Lower leg skin (tissue), 4 donors: Measurements from ENCODE around the gene NMT1. TPM values are rescaled to one million over a fixed set of nuclear protein-coding genes. Genes with fewer than 3 reads are reported as not detected.

Source experiments
- DNase-seq, 2 donors: peaks; one replicate each; pipeline ENCODE4 v3.0.0-alpha.2; 2019; ENCODE audit warnings: low spot score in 2 of 2
- H3K4me3 ChIP-seq: fragments of 200-600 bp; sonication (generic); 2 replicates; pipeline ENCODE4 v1.5.1; 2017; ENCODE audit warnings: mild to moderate bottlenecking, low read depth; ENCODE audit not compliant: poor library complexity, severe bottlenecking
- CTCF ChIP-seq, 3 donors: fragments of 450-650 bp; IDR thresholded peaks; one replicate each; pipeline ENCODE4 v1.5.1; 2016; ENCODE audit warnings: antibody characterized with exemption in 3 of 3, mild to moderate bottlenecking in 3 of 3, moderate library complexity in 2 of 3
- POLR2A ChIP-seq, 2 donors: fragments of 450-650 bp; IDR thresholded peaks; one replicate each; pipeline ENCODE4 v1.6.1; 2016 to 2017; ENCODE audit warnings: antibody characterized with exemption in 2 of 2, mild to moderate bottlenecking in 1 of 2, moderate library complexity in 1 of 2
- WGBS, 2 donors: methylation state at CpG; one replicate each; pipeline ENCODE4 v1.1.5; 2018; 5-methylcytosine and 5-hydroxymethylcytosine counted together
- intact Hi-C: fragments of 100-400 bp; cut with DNase I; formaldehyde crosslinking; loops from one replicate; pipeline ENCODE4 v1.15.0; 2023; ENCODE audit warnings: low total_unique reads
- total RNA-seq, 4 donors: library from RNA; depleted of rRNA; stranded (reverse); fragments of >200 nt; gene quantifications; one replicate each; pipeline ENCODE4 v1.1.0, GENCODE V29; 2016

The NMT1 gene
- total RNA-seq, 4 donors from 2014 or later = 37.3 to 101 (median 60.3) TPM

DNA sequence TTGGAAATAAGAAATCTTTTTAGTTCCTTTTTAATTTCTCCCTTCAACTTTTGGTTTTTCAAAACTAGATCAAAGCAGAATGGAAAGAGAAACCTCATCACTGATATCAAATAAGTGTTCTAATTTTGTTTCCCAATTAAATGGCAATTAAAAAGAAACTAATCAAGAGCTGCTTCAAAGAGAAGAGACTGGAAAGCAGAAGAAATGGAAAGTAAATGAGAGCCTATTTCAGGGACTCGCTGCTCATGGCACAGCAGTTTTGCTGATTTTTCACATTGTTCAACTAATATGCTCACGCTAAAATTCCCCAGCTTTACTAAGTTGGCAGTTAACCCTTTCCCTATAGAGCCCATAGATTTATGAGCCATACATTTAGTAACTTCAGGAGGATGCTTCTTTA, 6.5 kb downstream of the NMT1 start:
- no peak for DNase-seq
- no peak overlapping the region for H3K4me3 ChIP-seq
- TF ChIP-seq CTCF (IDR thresholded peaks at IDR 0.05) (no peak), POLR2A (IDR thresholded peaks at IDR 0.05) (no peak)
- WGBS, 2 donors = 61 to 85% methylated on average over 2 of the region's 2 CpGs
- intact Hi-C loops = no loop called here

DNA sequence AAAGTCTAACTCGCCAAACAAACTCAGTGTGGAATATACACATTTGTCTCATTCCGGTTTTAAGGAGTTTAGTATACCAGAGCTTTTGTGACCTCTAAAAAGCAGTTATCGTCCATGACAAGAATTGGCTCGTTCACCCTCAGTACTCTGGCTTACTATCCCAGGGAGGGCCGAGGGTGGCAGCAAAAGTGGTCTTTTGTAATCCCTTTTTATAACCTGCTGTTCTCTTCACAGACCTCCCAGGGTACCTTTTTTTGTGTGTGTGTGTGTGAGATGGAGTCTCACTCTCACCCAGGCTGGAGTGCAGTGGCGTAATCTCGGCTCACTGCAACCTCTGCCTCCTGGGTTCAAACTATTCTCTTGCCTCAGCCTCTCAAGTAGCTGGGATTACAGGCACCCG, 8.9 kb downstream of the NMT1 start:
- no peak for DNase-seq
- TF ChIP-seq POLR2A (IDR thresholded peaks at IDR 0.05) = no peak
- TF ChIP-seq CTCF (IDR thresholded peaks at IDR 0.05) = no peak
- intact Hi-C loops = no loop called here
- WGBS, 2 donors = 93 to 95% methylated on average over 8 of the region's 8 CpGs
- no peak overlapping the region for H3K4me3 ChIP-seq

- 87 to 88% methylated on average over 2 of the region's 2 CpGs for WGBS, 2 donors
- DNase-seq = no peak
- no peak for TF ChIP-seq POLR2A (IDR thresholded peaks at IDR 0.05)
- no peak for TF ChIP-seq CTCF (IDR thresholded peaks at IDR 0.05)
- intact Hi-C loops = no loop called here
- H3K4me3 ChIP-seq = no peak overlapping the region
Measured at GRCh38 chr17:45070809-45071208, 9.7 kb downstream of the NMT1 start.

GRCh38 chr17:45073414-45074070, 12.4 kb downstream of the NMT1 start:
- peak in 1 of 2 donors; percentile 30 for DNase-seq
- no peak for TF ChIP-seq POLR2A (IDR thresholded peaks at IDR 0.05)
- no peak for TF ChIP-seq CTCF (IDR thresholded peaks at IDR 0.05)
- no peak overlapping the region for H3K4me3 ChIP-seq
- intact Hi-C loops = no loop called here
- WGBS, 2 donors = 66 to 72% methylated on average over 5 of the region's 5 CpGs

DNA sequence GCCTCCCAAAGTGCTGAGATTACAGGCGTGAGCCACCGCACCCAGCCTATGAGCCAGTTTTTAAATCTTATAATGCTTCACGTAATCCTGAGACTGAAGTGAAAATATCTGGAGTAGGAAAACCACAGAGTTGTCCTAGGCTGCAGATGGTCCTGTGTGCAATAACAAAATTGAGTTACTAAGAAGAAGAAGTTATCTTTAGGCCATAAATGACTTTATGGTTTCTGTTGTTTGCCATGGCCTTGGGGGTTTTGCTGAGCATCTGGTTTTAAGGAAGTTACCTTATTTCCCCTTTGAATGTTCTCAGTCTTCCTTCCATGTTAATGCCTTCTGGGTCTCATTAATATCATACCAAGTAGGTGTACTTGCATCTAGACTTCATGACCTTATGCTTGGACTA, 16.5 kb downstream of the NMT1 start:
- intact Hi-C loops = no loop called here
- WGBS, 2 donors = 77 to 86% methylated on average over 3 of the region's 3 CpGs
- H3K4me3 ChIP-seq = no peak overlapping the region
- DNase-seq = no peak
- TF ChIP-seq POLR2A (IDR thresholded peaks at IDR 0.05) (no peak), CTCF (IDR thresholded peaks at IDR 0.05) (no peak)
